ENCODE data around the gene PRLH.

The PRLH gene, protein sequence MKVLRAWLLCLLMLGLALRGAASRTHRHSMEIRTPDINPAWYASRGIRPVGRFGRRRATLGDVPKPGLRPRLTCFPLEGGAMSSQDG

DNA sequence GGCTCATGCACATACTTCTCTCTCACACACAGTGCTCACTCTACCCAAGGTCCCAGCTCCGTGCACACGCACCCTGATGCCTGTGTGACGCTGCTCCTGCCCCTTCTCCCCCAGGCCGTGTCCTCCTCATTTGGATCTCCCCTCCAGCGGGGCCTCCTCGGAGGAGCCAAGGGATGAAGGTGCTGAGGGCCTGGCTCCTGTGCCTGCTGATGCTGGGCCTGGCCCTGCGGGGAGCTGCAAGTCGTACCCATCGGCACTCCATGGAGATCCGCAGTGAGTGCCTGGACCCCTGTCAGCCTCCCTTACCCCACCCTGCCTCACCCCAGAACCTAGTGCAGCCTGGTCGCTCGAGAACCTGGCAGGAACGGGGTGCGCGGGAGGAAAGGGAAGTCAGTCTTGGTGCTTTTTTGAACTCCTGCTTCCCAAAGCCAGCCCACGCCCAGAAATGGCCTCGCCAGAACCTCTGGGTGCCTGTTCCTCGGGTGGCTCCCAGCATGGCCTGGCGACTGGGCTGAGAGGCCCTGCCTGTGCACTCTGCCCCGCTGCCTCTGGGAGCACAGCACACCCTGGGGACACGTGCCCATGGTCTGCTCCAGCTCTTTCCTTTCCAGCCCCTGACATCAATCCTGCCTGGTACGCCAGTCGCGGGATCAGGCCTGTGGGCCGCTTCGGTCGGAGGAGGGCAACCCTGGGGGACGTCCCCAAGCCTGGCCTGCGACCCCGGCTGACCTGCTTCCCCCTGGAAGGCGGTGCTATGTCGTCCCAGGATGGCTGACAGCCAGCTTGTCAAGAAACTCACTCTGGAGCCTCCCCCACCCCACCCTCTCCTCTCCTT, at the start of gene PRLH:
TSS of gene PRLH (plus strand) at position 174 of the 835 bp plus-strand sequence. CDS start at position 174, 0 bp downstream.
- no peak for DNase-seq

DNA sequence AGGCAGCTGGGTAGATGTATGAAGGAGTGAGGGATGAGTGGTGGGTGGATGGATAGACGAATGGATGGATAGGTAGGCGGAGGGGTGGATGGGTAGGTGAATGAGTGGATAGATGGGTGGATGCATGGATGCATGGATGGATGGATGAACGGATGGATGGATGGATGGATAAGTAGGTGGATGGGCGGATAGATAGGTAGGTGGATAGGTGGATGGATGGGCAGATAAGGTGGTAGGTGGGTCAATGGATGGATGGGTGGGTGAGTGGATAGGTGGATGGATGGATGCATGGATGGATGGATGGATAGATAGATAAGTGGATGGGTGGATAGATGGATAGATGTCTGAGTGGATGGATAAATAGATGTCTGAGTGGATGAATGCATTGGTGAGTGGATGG, 49.2 kb upstream of the PRLH start:
- no peak for DNase-seq

DNA sequence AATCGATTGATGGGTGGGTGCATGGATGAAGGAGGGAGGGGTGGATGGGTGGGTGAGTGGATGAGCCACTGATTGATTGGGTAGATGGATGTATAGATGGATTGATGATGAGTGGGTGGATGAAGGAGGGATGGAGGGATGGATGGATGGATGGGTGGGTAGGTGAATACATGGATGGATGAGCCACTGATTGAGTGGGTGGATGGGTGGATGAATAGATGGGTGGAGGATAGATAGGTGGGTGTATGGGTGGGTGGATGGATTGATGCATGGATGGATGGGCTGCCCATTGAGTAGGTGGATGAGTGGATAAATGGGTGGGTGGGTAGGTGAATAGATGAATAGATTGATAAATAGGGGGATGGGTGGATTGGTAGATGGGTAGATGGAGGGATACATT, 48.4 kb upstream of the PRLH start:
- DNase-seq = no peak

DNA sequence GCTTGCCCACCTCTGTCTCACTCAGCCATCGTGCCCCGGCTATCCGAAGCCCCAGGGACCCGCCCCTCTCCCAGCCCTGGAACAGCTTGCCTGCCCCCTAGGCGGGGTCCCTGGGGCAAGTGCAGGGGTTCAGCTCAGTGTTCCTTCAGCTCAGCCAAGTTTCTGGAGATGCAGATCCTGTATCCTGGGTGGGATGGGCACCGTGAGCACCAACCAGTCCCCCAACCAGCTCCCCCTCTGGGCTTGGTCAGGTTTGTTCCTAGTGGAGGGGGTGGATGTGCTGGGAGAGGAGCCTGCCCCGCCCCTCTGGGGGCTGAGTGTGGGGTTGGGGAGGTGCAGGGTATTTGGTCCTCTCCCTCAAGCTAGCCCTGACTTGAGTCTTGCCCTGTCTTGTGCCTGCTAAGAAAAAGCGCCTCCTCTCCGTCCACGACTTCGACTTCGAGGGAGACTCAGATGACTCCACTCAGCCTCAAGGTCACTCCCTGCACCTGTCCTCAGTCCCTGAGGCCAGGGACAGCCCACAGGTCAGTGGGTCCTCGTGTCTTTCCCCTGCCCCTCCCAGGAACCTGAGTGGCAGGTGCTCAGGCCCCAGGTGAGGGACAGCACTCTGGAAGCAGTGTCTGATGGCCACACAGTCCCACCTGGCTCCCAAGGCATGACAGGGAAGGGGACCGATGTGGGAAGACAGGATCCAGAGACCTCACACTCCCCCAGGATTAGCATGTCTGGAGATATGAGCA, 46.7 kb upstream of the PRLH start:
- no peak for DNase-seq

DNA sequence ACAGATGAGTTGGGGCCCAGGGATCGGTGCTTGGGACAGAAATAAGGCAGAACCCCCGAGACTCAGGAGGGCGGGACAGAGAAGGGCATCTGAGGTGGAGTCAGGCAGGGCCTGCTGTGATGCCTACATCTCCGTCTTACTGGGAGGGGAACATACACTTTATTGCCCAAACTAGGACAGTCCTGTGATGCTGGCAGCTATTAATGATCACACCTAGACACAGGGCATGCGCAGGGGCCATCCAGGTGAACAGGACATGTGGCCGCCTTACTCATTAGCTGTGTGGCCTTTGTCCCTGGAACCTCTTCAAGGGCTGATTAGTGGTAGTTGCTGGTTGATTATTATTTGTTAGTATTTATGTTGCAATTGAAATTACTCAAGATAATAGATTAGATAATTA, 46.1 kb upstream of the PRLH start:
- DNase-seq = no peak

DNA sequence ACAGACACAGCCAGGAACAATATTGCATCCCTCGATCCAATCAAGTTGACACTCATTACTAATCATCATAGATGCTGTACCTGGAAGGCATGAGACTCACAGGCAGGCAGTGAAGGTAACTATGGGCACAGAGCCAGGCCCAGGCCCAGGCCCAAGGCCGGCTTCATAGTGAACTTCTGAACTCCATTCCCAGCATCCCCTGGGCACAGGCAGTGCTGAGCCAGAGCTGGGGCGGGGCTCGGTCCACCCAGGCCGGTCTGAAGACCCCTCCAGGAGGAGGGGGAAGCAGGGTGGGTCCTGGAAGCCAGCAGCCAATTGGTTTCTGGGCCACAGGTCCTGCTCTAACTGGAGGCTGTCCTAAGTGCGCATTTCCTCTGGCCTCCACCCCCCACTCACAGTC, 41.7 kb upstream of the PRLH start:
- DNase-seq = no peak

DNA sequence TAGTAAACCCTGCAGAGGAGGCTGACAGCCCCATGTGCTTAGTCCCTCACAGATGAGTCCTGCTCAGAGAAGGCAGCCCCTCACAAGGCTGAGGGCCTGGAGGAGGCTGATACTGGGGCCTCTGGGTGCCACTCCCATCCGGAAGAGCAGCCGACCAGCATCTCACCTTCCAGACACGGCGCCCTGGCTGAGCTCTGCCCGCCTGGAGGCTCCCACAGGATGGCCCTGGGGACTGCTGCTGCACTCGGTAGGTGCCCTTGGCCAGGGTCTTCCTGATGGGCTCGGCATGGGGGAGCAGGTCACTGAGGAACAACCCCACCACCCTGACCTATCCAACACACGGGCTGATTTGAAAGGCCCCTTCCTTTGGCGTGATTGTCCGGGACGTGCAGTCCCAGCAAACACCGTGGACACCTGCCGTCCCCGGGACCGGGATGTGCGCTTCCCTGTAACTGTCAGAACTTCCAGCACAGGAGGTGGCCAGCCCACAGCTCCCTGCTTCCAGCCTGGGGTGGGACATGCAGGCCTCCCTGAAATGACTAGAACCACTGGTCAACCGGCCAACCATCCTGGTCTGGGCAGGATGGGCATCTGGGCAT, 40.7 kb upstream of the PRLH start:
- DNase-seq = no peak

DNA sequence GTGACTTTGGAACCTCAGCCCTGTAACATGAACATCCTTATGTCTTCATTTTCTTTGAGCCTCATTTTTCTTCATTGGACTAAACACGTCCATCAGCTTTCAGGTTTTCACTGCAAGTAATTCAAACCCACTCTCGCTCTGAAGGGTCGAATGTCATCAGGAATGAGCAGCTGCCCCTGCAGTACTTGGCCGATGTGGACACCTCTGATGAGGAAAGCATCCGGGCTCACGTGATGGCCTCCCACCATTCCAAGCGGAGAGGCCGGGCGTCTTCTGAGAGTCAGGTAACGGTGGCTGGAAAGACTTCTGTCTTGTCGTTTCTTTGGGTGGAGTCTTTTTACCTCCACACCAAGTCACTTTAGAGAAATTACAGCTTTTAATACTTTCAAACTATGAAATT, 39.1 kb upstream of the PRLH start:
- DNase-seq = no peak

DNA sequence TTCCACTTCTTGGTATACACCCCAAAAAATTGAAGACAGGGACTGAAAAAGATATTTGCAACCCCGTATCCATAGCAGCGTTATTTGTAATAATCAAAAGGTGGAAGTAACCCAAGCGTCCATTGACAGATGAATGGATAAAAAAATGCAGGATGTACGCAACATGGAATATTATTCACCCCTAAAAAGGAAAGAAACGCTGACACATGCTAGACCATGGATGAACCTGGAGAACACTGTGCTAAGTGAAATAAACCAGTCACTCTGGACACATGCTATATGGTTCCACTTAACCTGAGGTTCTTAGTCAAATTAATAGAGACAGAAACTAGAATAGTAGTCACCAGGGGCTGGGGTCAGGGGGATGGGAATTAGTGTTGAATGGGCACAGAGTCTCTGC, 38.6 kb upstream of the PRLH start:
- no peak for DNase-seq

DNA sequence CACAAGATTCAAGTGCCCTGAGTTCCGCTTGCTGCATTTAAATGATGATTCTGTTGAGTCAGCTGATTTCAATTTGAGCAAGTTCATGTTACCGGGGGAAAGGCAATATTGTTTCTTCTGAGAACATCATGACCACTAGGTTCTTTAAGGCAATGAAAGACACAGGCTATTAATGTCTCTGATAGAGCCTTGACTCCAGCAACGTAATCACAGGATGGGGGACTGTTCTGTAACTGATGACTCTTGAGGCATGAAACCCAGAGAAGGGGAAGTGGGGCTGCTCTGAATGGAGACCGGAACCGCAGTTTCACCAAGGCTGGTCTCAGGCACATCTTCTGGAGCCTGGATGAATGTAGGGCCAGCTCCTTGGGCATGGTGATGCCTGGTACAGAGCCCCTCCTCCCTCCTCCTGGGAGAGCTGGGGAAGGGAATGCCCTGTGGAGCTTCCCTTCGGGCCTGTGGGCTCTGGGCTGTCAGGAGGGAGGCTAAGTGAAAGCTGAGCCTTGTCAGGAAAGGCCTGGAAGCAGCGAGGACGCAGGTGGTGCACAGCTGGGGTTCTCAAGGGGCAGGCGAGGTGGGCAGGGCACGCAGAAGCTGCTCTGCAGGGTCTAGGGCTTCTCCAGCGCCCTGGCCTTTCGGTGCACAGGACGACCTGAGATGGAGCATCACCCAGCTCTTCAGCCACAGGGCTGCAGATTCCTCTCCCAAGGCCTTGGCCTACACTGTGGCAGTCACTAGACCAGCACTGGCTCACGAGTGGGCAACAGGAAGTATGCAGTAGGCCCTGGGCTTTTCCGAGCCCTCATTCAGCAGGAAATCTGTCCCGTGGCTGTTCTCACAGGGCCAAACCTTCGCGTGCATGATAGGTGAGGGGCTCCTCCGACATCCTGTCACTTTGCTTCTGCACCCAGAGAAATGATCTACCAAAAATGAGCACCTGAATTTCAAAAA, 36.6 kb upstream of the PRLH start:
- DNase-seq = peak; percentile 59 to 79 (median 65)

DNA sequence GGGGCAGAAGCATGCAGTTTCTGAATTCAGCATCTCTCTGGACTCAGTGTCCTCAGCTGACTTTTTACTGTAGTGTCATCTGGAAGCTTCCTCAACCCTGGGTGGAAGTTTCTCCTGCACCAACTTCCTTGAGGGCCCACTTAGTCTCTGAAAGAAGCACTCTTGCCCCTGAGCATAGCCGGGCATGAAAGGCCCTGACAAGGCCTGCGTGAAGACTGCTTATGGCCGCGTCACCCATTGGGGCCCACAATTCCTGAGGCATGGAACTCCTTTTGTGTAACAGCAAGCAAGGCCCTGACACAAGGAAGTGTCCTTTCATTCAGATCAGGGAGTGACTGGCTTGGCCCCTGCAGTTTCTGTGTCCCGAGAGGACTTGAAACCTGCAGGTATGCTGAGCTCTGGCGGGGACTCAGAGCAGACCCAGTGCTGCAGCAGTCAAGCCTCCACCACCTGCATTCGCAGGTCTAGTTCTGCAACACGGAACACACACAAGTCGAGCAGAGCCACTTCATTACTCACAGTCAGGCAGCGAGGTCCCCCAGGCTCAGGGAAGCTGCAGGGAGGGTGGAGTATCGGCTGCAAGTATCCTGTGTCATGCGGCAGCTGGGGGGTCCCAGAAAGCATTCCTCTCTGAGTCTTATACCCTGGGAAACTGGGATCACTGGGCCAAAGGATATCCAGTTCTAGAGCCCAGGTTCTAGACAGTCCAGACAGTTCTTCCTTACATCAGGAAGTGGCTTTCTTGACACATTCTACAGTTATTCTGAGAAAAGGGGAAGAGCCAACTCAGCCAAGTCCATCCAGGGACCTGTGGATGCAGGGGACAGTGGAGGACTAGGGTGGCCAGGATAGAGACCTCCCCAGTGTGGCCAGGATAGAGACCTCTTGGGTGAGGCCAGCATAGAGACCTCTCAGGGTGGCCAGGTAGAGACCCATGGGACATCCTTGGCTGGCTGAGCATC, 35.6 kb upstream of the PRLH start:
- peak; percentile 12 to 42 (median 23) for DNase-seq

DNA sequence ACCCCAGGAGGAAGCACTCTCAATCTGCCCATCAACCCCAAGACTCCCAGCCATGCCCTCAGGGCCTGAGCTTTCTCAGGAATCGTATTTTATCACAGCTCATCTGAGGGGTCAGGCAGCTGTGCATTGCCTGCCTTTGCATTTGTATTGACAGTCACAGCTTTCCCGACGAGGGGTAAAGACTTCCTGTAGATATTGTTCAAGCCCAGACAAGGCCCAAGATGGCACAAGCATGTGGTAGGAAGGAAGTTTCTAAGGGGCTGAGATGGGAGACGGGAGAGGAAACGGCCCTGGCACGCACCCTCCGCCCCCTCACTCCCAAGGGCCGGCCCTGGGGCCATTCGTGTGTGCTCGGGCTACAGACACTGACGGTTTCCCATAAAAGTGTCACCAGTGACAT, 34.2 kb upstream of the PRLH start:
- DNase-seq = no peak

DNA sequence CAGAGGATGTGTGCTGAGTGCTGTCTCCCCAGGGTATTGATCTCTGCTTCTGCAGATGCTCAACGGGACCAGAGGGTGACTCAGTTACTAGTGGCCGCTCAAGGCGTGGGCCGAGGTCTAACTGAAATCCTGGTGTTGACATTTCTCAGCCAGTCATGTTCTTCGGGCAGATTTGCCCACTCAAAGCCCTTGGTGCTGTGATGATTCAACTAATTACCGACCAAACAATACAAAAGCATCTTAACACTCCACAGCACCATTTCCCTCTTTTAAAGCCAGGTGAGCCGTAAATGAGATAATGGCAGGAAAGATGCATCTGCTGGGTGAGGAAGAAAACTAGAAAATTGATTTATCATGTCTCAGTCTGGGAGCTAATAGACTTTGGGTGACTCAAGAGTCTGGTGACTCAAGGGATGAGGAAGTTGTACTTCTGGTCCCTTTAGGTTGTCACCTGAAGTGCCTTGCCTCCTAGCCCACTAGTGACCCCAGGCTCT, 32.7 kb upstream of the PRLH start:
- peak in 2 of 3 donors; percentile 23 to 31 for DNase-seq

DNA sequence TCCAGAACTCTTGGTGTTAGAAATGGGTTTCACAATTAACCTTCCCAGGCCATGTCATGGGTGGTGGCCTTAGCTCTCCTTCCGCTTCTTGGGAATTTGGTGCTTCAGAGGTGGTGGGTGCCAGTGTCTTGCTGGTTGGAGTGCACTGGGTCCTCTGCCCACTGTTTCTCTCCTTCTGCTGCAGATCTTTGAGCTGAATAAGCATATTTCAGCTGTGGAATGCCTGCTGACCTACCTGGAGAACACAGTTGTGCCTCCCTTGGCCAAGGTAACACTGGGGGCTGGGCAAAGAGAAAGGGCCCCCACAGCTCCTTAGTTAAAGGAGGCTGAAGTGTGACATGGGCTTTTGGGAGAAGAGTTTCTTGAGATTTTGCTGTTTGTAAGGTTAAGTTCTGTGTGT, 32.0 kb upstream of the PRLH start:
- DNase-seq = no peak

DNA sequence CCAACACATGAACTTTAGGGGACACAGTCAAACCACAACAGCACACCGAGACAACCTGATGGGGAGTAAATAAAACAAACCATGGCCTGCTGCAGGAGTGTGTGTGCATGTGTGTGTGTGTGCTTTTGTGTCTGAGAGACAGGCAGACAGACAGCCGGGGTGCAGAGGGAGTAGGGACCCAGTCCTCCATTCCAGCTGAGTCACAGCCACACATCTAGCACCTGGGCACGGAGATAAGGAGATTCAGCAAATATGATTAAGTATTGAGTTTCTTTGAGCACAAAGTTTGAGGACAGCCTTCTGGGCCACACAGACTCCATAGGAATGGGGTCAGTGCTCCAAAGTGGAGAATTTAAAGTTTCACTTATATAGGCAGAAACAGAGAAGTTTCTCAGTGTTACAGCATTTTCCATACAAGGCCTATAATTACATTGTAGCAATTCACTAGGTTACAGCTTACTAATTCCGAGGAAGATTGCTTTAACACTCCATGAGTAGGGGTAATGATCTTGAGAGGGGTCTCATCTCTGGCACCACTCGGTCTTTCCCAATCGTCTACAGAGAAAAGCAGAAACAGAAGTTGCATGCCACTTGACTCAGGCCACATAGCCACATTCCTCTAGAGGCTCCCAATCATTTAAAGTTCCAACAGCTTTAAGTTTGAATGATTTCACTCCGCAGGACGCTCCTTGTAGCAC, 30.8 kb upstream of the PRLH start:
- no peak for DNase-seq

DNA sequence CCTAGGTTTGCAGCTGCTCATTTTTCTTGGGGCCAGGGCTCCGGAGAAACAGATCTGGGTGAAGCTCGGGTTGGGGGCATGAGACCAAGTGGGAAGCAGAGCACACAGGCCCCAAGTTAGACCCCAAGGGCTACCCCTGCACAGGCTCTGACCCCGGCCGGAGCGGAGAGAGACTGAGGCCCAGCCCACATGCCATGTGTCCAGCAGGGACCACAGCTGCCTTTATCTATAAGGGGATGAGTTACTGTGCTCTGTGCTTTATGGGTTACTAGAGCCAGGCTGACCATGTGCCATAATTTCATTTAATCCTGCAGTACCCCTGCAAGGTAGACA, 30.3 kb upstream of the PRLH start:
- no peak for DNase-seq

DNA sequence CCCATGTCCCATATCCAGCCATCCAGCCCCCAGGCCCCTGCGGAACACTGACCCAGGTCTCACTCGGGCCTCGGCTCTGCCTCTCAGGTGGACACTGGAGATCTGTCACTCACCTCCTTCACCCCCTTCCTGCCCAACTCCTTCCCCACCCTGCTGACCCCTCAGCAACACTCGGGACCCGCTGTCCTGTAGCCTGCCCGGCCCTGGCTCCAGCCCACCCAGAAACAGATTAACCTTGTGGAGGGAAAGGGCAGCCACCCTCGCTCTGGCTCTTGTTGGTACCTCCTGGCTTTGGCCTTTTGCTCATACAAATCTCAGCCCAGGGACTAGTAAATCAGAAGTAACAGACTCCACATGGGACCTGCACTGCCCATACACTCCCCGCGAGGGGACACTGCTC, 29.8 kb upstream of the PRLH start:
- no peak for DNase-seq

DNA sequence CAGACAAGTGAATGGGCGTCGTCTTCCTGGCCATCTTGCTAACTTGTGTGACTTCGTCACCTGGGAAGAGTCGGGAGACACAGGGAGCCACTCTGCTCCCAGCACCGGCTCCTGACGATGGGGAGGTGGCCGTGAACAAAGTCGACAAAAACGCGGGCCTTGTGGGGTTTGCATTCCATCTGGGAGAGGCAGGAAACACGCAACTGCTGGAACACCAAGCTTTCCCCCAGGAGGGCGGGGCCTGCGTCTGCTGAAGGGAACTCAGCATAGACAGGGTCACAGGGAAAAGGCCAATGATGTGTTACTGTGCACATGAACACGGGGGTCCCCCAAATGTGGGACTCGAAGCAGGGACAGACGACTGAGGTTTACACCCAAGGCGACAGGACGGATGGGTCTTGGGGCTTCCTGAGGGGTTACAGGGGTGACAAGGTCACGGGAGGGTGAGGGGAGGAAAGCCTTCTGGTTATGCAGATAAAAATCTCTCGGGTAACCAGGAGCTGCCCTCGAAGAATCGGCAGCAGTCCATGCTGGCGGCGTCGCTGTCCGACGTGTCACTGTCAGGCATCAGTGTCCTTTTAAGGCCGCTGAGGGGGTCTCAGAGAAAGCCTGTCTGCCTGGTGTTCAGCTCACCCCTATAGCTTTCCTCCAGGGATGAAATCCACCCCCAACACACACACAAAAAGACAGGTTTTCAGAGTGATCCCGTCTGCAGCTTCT, 28.2 kb upstream of the PRLH start:
- DNase-seq = no peak

DNA sequence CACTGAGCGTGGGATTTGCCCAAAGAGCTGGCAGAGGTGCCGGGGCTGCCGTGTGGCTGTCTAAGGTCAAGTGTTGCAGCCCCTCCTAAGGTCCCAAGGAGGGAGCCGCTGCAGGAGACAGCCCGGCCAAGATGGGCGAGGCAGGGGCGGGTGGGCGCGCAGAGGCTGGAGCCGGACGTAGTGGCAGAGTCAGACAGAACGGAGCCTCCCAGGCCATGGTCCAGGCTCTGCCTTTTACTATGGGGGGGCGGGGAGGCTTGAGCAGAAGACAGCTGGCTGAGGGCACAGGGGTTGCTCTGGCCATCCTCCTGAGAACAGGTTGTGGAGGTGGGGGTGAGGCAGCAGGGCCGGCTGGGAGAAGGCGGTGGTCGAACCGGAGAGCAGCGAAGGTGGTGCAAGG, 27.5 kb upstream of the PRLH start:
- DNase-seq = no peak

DNA sequence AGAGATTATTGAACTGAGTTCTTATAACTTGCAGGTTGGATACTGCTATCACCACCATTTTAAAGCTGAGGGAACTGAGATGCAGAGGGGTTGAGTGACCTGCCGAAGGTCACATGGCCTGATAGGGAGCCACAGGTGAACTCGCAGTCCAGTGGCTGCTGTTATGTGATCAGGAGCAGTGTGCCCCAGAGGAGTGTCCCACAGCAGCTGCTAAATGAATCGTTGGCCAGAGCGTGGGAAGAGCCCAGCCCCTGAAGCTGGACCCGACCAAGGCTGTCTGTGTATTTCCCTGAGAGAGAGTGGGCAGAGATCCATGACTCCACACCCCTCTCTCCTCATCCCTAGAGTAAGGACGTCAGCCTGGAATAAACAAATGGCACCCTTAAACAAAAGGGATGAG, 26.7 kb upstream of the PRLH start:
- no peak for DNase-seq
